NCI-H69 (cell line): Measurements from ENCODE around the gene EXOC2.

Experiments
- DNase-seq: peaks from one replicate; lab custom pipeline; 2025; lab: John Stamatoyannopoulos, UW

Gene EXOC2

GRCh38 chr6:692858-693722 lies at the start of gene EXOC2:
EXOC2 (minus strand) TSS chr6:693139; CDS start chr6:637818, 55,321 bp downstream.
- DNase-seq = peak; percentile 97

DNA sequence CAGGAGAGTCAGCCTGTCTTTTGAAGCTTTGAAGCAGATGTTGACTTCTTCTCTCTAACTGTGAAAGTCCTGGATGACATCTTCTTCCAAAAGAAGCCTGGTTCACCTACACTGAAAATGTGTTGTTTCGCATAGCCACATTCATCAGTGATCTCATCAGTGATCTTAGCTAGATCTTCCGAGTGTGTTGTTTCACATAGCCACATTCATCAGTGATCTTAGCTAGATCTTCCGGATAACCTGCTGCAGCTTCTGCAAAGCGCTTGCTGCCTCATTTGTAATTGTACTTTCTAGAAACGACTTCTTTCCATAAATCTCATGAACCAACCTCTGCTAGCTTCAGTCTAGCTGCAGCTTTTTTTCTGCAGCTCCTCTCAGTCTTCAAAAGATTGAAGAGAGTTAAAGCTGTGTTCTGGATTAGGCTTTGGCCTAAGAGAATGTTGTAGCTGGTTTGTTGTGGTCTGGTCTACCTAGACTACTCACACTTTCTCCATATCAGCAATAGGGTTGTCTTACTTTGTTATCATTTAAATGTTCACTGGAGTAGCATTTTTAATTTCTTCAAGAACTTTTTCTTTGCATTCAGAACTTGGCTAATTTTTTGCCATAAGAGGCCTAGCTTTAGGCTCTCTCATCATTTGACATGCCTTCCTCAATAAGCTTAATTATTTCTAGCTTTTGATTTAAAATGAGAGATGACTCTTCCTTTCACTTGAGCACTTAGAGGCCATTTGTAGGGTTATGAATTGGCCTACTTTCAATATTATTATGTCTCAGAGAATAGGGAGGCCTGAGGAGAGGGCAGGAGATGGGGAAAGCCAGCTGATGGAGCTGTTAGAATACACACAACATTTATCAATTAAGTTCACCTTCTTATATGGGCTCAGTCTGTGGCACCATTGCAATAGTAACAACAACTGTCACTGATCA lies 48.7 kb upstream of the EXOC2 start:
- DNase-seq = no peak

- DNase-seq = no peak
These were observed 43.9 kb upstream of the EXOC2 start for GRCh38 chr6:736657-737446.

GRCh38 chr6:733431-734219 lies 40.7 kb upstream of the EXOC2 start:
- peak; percentile 65 for DNase-seq

DNA sequence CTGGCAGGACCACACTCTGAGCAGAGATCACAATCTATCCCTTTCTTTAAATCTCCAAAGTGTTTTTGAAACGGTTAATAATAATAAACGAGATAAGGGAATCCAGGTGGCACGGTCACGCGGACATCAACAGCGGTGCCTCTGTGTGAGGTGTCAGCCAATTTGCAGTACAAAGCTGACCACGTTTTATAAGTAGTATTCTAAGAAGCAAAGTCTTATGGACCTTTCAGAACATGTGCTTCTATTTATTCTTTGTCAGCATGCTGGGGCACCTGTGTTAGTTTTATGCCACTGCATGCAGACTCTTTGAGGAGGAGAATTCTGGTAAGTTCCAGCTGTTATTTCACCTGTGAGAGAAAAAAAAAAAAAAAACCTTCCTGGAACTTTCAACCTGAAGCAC lies 39.0 kb upstream of the EXOC2 start:
- DNase-seq = no peak

GRCh38 chr6:729606-730320 lies 36.8 kb upstream of the EXOC2 start:
- DNase-seq = peak; percentile 43

DNA sequence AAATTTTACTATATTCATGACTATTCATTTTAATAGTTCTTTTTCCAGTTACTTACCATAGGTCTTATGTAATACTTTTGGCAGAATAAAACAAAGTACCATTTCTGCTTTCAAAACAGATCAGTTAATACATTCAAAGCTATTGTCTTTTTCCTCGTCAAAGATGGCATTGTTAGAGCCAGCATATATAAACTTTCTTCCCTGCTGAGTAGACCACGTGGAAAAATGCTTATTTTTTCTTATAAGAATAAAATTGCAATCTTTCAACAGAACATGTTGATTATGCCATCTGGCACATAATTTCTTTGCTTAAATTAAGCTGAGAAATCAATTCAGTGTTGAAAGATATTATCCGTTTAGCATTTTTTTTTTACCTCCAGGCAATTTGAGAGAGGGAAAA lies 34.9 kb upstream of the EXOC2 start:
- DNase-seq = no peak

DNA sequence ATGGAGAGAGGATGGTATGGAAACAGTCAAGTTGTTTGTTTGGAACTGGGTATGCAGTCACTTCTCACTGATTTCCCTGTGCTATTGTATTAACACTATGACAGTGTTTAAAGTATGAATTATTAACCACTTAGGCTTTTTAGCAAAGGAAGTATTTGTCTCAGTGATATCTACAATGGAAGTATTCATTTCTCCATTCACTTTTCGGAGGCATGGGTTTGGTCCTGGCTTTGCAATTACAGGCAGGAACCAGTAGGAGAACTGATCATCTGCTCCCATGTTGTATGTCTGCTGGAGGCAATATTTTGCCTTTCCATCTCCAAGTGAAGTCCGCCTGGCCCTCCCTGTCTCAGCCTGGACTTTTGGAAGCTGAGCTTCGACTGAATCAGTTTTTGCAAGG lies 30.6 kb upstream of the EXOC2 start:
- no peak for DNase-seq

DNA sequence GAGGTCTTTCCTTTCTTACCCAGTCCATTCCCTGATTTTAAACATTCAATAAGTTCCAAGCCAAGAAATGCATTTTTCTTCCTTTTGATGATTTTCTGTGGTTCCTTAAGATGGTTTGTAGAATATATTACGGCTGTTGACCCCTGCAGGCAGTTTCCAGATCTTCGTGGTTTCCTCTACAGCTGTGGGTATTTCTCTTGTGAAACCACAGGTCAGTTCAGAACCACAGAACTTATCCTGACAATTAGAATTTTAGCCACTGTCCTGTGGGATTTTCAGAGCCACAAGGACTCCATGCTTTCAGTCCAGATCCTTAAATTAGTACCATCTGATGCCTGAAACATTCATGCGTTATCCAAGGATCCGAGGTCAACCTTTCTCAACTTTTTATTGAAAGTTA lies 29.7 kb upstream of the EXOC2 start:
- no peak for DNase-seq

DNA sequence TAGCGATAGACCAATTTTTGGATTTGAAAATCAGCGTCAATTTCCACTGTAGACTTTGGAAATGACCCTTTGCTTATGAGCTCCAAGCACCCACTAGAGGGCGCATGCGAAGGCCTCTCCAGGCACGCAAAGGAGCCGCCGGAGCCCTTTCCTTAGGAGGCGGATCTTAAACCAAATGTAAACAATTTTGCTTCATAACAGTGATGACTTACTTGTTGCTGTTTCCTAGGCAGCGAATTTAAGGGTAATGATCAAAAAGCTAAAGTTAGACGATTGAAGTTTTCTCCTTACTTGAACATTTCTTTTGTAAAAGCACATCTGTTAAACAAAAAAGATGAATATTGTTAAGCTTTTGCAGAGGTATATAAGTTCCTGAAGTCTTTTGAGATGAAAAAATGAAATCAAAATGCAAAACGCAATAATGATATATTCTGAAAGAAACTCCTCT lies 29.2 kb upstream of the EXOC2 start:
- peak; percentile 92 for DNase-seq

- DNase-seq = peak; percentile 34
These were observed 25.4 kb upstream of the EXOC2 start for GRCh38 chr6:718345-718744.

DNA sequence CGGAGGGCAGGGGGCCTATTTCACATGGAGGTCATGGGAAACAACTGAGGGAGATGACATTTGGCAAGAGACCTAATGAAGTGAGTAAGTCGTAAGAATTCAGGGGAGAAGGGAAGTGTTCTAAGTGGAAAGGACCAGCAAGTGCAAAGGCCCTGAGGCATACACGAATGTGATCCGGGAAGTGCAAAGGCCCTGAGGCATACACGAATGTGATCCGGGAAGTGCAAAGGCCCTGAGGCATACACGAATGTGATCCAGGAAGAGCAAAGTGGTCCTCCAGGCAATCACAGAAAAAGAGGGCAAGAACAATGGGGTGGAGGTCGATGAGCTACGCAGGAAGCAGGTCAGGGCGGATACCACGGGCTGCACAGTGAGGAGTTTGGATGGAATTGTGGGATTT lies 24.2 kb upstream of the EXOC2 start:
- DNase-seq = no peak

GRCh38 chr6:715709-716491 lies 23.0 kb upstream of the EXOC2 start:
- DNase-seq = peak; percentile 89

DNA sequence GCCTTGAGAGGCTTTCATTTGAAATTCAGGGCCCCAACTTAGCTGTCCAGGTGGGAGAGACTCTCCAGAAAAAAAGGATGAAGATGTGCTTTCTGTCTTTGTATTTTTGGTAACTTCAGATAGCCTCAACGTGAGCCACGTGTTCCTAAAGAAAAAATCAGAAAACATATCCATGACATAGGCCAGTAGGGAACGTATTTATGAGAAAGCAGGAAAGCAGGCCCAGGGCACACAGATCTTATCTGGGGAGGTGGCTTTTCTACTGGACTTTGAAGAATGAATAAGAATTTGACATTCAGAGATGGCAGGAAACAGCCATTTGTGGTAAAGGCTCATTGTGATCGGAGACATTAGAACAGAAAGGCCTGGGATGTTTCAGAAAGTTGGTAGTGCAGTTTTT lies 21.2 kb upstream of the EXOC2 start:
- peak; percentile 28 for DNase-seq

GRCh38 chr6:713351-713750 lies 20.4 kb upstream of the EXOC2 start:
- DNase-seq = peak; percentile 23

DNA sequence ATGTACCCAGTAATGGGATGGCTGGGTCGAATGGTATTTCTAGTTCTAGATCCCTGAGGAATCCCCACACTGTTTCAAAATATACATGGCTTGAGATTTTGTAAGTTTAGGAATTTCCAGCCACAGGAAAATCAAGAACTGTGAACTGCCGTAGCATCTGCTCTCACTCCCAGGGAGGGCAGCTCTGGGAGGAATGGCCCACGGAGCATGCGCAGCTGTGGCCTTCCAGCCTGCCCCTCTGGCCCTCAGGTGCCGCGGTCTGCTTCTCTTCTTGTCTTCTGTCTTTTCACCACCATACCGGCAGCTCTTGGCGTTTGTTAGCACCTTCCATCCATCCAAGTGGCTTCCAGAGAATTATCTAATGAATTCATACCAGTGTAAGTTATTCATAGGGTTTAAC lies 19.9 kb upstream of the EXOC2 start:
- DNase-seq = peak; percentile 42

GRCh38 chr6:711925-712324 lies 19.0 kb upstream of the EXOC2 start:
- peak; percentile 60 for DNase-seq

GRCh38 chr6:710601-711571 lies 17.9 kb upstream of the EXOC2 start:
- peak; percentile 93 for DNase-seq
